Measurements from ENCODE around the gene GRIK2.
"Not testable (repeated sequence)": the region's sequence is repeated elsewhere in the genome, so short reads cannot be mapped to it uniquely, and the experiment has no call there.

GRIK2 gene

GRCh38 chr6:102064142-102064541 is 670.6 kb downstream of the GRIK2 start:
- DNase-seq, result no peak

GRCh38 chr6:102066301-102066700 is 672.8 kb downstream of the GRIK2 start:
- no peak for DNase-seq

GRCh38 chr6:102068349-102068929 is 674.9 kb downstream of the GRIK2 start:
- DNase-seq, result no peak

GRCh38 chr6:102075539-102075938 is 682.0 kb downstream of the GRIK2 start:
- DNase-seq, result no peak

- no peak for DNase-seq
Observed at GRCh38 chr6:102085257-102085656, 691.7 kb downstream of the GRIK2 start.

GRCh38 chr6:102088160-102088559 is 694.7 kb downstream of the GRIK2 start:
- DNase-seq, result not testable (repeated sequence)

GRCh38 chr6:102114402-102114801 is 720.9 kb downstream of the GRIK2 start:
- no peak for DNase-seq

GRCh38 chr6:102115911-102116310 is 722.4 kb downstream of the GRIK2 start:
- DNase-seq, result no peak

- no peak for DNase-seq
Observed at GRCh38 chr6:102118034-102118433, 724.5 kb downstream of the GRIK2 start.
